OCI-LY1 (cell line): ENCODE measurements around the gene LRTM2.

Source experiments
- EZH2 ChIP-seq: fragments of 200-600 bp; sonication (generic), shearing (Covaris generic); IDR thresholded peaks from 2 replicates; pipeline ENCODE4 v1.8.0; 2017; ENCODE audit warnings: borderline replicate concordance, mixed run types, mild to moderate bottlenecking, antibody characterized with exemption, low read length, moderate library complexity, mixed read lengths
- TF ChIP-seq, protein P1 (sequence below): fragments of 200-600 bp; sonication (generic), shearing (Covaris generic); IDR thresholded peaks from 2 replicates; pipeline ENCODE4 v1.5.1; 2017; ENCODE audit warnings: mild to moderate bottlenecking, antibody characterized with exemption, low read length, moderate library complexity, mixed read lengths

- TF ChIP-seq, protein P1, sequence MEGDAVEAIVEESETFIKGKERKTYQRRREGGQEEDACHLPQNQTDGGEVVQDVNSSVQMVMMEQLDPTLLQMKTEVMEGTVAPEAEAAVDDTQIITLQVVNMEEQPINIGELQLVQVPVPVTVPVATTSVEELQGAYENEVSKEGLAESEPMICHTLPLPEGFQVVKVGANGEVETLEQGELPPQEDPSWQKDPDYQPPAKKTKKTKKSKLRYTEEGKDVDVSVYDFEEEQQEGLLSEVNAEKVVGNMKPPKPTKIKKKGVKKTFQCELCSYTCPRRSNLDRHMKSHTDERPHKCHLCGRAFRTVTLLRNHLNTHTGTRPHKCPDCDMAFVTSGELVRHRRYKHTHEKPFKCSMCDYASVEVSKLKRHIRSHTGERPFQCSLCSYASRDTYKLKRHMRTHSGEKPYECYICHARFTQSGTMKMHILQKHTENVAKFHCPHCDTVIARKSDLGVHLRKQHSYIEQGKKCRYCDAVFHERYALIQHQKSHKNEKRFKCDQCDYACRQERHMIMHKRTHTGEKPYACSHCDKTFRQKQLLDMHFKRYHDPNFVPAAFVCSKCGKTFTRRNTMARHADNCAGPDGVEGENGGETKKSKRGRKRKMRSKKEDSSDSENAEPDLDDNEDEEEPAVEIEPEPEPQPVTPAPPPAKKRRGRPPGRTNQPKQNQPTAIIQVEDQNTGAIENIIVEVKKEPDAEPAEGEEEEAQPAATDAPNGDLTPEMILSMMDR, result no peak
- no peak for TF ChIP-seq EZH2
Measured at GRCh38 chr12:1832801-1833595, 12.6 kb downstream of the LRTM2 start.
